Measurements from ENCODE around the gene FNDC3B. TPM values are rescaled to one million over a fixed set of nuclear protein-coding genes. Genes with fewer than 3 reads are reported as not detected.

FNDC3B gene
- total and polyA plus RNA-seq, 3 donors from 2014 or later, result 24.2 to 63.5 (median 57.7) TPM

GRCh38 chr3:172153335-172153861 is 114.0 kb downstream of the FNDC3B start:
- no peak for TF ChIP-seq POLR2A (IDR thresholded peaks at IDR 0.05)
- Histone ChIP-seq H3K27me3 (no peaks in the 10 kb centered on the region), H3K9me3 (no peaks in the 10 kb centered on the region), H3K4me3 (no peak overlapping the region), H3K36me3 (ENCODE audit: low read depth, missing control alignments) (no peaks in the 10 kb centered on the region), H3K27ac (peak overlapping the region; percentile 82 to 87), H3K4me1 (peaks cover 30% of the 10 kb centered on the region)
- intact Hi-C loops (cut with DNase I; ENCODE audit: low total_unique reads), result no loop called here
- WGBS, 2 donors, result 32 to 46% methylated on average over 8 of the region's 8 CpGs
- DNase-seq, result peak; percentile 96

- H3K27ac ChIP-seq, result peak overlapping the region; percentile 27 to 87
- H3K9me3 ChIP-seq, result no peaks in the 10 kb centered on the region
- 85 to 87% methylated on average over 6 of the region's 6 CpGs for WGBS, 2 donors
- no peaks in the 10 kb centered on the region for H3K36me3 ChIP-seq (ENCODE audit: low read depth, missing control alignments)
- no peaks in the 10 kb centered on the region for H3K27me3 ChIP-seq
- intact Hi-C loops (cut with DNase I; ENCODE audit: low total_unique reads), result no loop called here
- H3K4me3 ChIP-seq, result no peak overlapping the region
- peaks cover 39% of the 10 kb centered on the region for H3K4me1 ChIP-seq
- no peak for DNase-seq
- TF ChIP-seq POLR2A (IDR thresholded peaks at IDR 0.05), result no peak
Measured at GRCh38 chr3:172154768-172155664, 115.6 kb downstream of the FNDC3B start.

GRCh38 chr3:172155897-172156585 is 116.7 kb downstream of the FNDC3B start:
- DNase-seq, result peak; percentile 34
- TF ChIP-seq POLR2A (IDR thresholded peaks at IDR 0.05) (no peak), CTCF (IDR thresholded peaks at IDR 0.05) (no peak)
- intact Hi-C loops (cut with DNase I; ENCODE audit: low total_unique reads), result no loop called here
- Histone ChIP-seq H3K36me3 (ENCODE audit: low read depth, missing control alignments) (no peaks in the 10 kb centered on the region), H3K27ac (peak overlapping the region; percentile 11 to 27), H3K4me1 (peaks cover 43% of the 10 kb centered on the region), H3K27me3 (no peaks in the 10 kb centered on the region), H3K9me3 (no peaks in the 10 kb centered on the region), H3K4me3 (no peak overlapping the region)
- 79 to 90% methylated on average over 8 of the region's 8 CpGs for WGBS, 2 donors

- H3K4me1 ChIP-seq, result peaks cover 43% of the 10 kb centered on the region
- H3K36me3 ChIP-seq (ENCODE audit: low read depth, missing control alignments), result no peaks in the 10 kb centered on the region
- DNase-seq, result no peak
- H3K27me3 ChIP-seq, result no peaks in the 10 kb centered on the region
- TF ChIP-seq CTCF (IDR thresholded peaks at IDR 0.05) (no peak), POLR2A (IDR thresholded peaks at IDR 0.05) (no peak)
- intact Hi-C loops (cut with DNase I; ENCODE audit: low total_unique reads), result no loop called here
- WGBS, 2 donors, result 61 to 62% methylated on average over 5 of the region's 5 CpGs
- no peak overlapping the region for H3K4me3 ChIP-seq
- H3K27ac ChIP-seq, result no peak overlapping the region
- H3K9me3 ChIP-seq, result no peaks in the 10 kb centered on the region
Measured at GRCh38 chr3:172156586-172156955, 117.2 kb downstream of the FNDC3B start.

- H3K4me3 ChIP-seq, result no peak overlapping the region
- DNase-seq, result no peak
- no peaks in the 10 kb centered on the region for H3K9me3 ChIP-seq
- no peaks in the 10 kb centered on the region for H3K36me3 ChIP-seq (ENCODE audit: low read depth, missing control alignments)
- no peaks in the 10 kb centered on the region for H3K27me3 ChIP-seq
- H3K27ac ChIP-seq, result no peak overlapping the region
- WGBS, 2 donors, result 86 to 97% methylated on average over 3 of the region's 3 CpGs
- no peak for TF ChIP-seq POLR2A (IDR thresholded peaks at IDR 0.05)
- TF ChIP-seq CTCF (IDR thresholded peaks at IDR 0.05), result no peak
- intact Hi-C loops (cut with DNase I; ENCODE audit: low total_unique reads), result no loop called here
- peaks cover 41% of the 10 kb centered on the region for H3K4me1 ChIP-seq
Measured at GRCh38 chr3:172157564-172158258, 118.3 kb downstream of the FNDC3B start.

Measured in testis (tissue), 3 donors.